DMS 273 (cell line): ENCODE results near the gene NFE2L2.
A peak's percentile ranks its signal among the peaks of the same experiment; 100 is the strongest.
"Not testable (repeated sequence)": the region's sequence is repeated elsewhere in the genome, so short reads cannot be mapped to it uniquely, and the experiment has no call there.

Experiments used
- DNase-seq: peaks from one replicate; lab custom pipeline; 2025; ENCODE audit not compliant: unreplicated experiment; lab: John Stamatoyannopoulos, UW

The NFE2L2 gene

DNA sequence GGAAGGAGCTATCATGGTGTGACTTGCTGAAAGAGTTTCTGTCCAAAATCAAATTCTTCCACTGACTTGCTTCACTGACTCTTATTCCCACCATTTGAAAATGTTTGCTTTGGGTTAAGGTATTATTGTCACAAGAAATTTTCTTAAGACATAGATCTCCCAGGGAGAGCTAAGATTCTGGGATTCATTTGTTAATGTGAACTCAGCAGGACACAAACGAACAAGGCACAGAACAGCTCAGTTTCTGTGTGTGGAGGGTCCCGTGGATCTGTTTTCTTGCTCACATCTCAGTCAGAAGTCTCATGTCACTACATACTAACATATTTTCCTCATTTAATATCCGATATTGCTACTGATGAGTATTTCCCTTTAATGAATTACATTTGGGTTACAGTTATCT, 60.1 kb downstream of the NFE2L2 start:
- DNase-seq = no peak

DNA sequence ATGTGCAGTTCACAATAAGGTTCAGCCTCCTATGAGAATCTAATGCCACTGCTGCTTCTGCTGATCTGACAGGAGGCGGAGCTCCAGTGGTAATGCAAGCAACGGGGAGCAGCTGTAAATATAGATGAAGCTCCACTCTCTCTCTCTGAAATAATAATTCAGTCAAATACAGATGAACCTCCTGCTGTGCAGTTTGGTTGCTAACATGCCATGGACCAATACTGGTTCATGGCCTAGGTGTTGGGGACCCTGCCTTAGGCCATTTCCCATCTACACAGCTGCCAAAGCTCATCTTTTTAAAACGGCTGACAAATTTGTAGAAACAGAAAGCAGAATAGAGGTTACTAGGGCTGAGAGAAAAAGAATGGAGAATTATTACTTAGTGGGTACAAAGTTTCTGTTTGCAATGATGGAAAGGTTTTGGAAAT, 62.6 kb downstream of the NFE2L2 start:
- peak; percentile 24 for DNase-seq

DNA sequence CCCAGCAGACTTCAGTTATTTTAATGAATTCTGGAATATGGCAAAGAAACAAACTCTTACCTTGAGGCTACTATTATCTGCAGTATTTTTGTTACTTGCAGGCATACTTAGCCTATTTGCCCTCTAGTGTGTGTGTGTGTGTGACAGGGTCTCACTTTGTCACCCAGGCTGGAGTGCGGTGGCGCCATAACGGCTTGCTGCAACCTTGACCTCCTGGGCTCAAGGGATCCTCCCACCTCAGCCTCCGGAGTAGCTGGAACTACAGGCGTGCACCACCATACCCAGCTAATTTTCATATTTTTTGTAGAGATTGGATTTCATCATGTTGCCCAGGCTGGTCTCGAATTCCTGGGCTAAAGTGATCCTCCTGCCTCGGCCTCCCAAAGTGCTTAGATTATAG, 64.1 kb downstream of the NFE2L2 start:
- DNase-seq = not testable (repeated sequence)

DNA sequence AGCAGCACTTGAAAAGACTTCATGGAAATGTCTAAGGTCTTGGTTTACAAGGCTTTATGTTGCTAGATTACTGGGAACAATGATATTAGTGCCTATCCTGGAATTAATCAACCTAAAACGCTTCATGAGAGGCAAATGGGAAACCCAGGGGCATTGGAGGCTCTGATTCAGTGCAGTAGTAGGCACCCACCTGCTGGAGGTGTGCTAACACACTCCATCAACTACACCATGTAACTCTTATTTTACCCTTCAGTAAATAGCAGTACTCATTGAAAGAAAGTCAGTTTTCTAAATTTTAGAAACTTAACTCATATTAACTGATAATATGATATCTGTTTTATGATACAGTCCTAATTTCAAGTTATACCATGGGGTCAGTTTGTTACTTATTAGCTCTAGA, 69.3 kb downstream of the NFE2L2 start:
- no peak for DNase-seq

DNA sequence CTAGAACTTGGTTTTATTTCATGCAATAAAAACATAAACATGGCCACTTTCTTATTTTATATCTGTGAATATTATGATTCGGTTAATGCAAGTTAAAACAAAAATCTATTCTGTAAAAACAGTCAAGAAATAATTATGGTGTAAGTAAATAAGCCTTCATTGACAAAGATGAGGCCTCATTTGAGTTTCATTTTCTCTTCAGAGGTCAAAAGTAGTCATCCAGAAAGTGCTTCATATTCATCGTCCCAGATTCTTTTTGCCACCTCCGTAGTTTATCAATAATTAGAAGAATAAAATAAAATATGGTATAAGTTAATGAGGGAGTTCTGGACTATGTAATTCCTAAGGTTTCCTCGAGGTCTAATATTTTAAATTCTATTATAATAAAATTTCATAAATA, 71.3 kb downstream of the NFE2L2 start:
- DNase-seq = no peak

DNA sequence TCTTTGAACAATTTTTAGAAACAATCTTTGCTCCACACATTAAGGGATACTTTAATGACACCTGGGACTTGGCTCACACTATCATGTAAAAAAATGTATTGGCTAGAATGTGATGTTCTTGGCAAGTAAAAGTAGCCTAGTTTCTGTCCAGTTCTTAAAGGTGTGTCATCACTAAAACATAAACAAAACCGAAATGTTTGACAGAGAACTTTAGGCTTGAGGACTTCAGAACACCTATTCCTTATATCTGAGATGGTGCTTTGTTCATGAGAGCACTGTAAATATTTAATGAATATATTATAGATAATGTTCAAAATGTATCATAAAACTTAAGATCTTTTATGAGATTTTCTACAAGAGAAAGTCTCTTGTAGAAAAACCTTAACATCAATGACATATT, 71.7 kb downstream of the NFE2L2 start:
- DNase-seq = no peak

DNA sequence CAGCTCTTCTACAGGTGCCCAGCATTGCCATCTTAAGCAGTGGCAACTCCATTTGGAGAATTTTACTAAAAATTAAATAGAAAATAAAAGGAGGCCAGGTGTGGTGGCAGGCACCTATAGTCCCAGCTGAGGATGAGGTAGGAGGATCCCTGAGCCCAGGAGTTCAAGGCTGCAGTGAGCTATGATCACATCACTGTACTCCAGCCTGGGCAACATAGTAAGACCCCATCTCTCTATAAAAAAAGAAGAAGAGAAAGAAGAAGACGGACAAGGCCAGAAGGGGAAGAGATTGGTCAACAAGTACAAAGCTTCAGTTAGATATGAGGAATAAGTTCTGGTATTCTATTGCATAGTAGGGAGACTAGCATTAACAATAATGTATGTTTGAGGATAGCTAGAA, 73.6 kb downstream of the NFE2L2 start:
- no peak for DNase-seq

DNA sequence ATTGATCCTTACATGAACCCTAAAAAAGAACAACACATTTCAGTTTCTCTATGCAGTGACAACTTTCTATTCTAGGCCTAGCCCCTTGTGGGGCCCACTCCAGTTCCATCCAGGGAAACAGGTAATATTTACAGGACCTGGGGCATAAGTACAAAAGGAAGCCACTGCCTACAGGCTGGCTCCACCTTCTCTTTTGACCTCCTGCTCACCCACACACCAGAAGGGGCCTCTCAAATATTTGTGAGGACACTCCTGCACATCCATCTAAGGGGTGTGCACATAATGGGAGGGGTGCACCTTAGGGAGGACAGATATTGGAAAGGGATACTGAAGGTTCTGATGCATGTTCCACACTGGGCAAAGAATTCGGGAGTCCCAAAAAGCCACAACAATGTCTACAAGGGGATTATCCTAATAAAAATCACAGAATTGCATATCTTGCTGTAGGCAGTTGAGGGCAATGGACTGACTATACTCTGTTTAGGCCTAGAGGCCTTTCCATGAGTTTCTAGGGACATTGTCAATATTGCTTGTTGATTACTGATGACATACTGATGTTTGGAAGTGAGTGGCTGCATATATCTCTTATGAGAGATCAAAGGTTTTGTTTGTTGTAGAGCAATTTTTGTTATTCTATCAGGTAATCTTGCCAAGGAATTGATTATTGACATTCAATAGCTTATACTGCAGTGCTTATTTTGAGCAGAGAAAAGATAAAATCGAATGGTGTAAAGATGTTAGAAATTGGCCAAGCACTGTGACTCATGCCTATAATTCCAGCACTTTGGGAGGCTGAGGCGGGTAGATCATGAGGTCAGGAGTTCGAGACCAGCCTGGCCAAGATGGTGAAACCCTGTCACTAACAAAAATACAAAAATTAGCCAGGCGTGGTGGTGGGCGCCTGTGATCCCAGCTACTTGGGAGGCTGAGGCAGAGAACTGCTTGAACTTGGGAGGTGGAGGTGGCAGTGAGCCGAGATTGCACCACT, 75.8 kb downstream of the NFE2L2 start:
- no peak for DNase-seq

DNA sequence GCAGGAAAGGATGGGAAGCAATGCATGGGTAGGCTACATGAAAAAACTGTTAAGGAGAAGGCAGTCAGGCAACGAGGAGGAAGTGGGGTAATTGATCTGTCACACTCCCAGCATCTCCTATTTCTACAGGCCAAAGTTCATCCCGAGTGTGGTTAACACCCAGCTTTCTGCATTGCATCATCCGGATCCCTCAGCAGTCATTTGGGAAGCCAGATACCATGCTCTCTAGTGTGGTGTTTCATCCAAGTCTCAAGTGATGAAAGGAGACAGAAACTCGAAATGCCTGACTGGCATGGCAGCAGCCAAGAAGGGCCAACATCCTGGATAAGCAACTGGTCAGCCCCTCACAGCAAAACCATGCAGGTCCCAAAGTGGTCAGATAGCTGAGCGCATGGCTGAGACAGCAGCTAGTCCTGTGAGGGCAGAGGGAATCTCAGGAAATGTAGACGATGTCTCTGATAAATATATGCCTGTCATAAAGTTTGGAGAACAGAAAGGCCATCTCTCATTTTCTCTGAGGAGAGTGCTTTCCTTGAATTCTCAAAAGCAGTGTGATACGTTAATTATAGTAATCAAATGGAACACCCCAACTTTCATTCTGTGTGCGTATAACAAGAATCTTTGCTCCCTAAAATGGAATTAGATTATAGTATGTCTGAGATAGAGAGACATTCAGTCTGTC, 76.8 kb downstream of the NFE2L2 start:
- no peak for DNase-seq

DNA sequence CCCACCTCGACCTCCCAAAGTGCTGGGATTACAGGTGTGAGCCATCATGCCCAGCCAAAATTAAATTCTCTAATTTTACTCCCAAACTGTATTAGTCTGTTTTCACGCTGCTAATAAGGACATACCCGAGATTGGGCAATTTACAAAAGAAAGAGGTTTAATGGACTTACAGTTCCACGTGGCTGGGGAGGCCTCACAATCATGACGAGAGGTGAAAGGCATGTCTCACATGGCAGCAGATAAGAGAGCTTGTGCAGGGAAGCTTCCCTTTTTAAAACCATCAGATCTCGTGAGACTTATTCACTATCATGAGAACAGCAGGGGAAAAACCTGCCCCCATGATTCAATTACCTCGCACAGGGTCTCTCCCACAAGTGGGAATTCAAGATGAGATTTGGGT, 78.5 kb downstream of the NFE2L2 start:
- DNase-seq = not testable (repeated sequence)

DNA sequence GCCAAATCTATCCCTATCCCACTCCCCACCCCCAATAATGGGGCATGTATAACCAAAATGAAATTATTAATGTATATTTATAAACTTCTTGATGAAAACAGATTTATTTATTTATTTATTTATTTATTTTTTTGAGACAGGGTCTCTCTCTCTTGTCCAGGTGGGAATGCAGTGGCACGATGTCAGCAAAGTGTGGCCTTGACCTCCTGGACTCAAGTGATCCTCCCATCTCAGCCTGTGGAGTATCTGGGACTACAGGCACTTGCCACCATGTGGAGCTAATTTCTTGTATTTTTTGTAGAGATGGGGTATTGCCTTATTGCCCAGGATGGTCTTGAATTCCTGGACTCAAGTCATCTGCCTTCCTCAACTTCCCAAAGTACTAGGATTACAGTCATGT, 79.9 kb downstream of the NFE2L2 start:
- no peak for DNase-seq

DNA sequence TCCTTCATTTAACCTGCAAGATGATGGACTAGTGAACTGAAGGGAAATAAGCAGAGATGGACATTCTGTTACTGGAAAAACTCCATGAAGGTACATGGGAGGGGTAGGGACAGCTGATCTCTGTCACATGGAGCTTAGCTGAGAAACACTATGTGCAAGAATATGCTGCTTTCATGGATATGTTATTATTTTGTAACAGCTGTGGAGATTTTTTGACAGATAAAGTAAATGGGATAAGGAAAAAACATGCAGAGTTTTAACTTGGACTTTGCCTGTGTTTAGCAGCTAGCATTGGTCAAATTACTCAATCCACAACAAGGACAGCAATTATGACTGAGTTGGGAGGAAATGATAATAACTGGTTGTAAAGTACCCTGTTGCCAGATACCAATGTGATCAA, 80.7 kb downstream of the NFE2L2 start:
- DNase-seq = no peak
